CD14-positive monocyte (primary cell): ENCODE results near the gene GRN. TPM values are rescaled to one million over a fixed set of nuclear protein-coding genes. Genes with fewer than 3 reads are reported as not detected.
A peak's percentile ranks its signal among the peaks of the same experiment; 100 is the strongest.

Experiments used
- DNase-seq, 3 donors: peaks; one replicate each; pipeline ENCODE4 v3.0.0-alpha.2; 2011 to 2022
- H2AFZ ChIP-seq: 2 replicates; pipeline ENCODE4 v1.6.0; 2012; ENCODE audit warnings: mild to moderate bottlenecking, low read depth, low read length, inconsistent platforms; ENCODE audit not compliant: insufficient read depth, poor library complexity, severe bottlenecking
- H3K27ac ChIP-seq, 2 donors: 1 replicate in 1 of 2; 2 replicates in 1 of 2; pipeline ENCODE4 v1.5.1; 2012 to 2013; ENCODE audit warnings: low read length in 2 of 2, control low read depth in 1 of 2, inconsistent platforms in 1 of 2, low read depth in 1 of 2, mild to moderate bottlenecking in 1 of 2
- H3K27me3 ChIP-seq, 2 donors: one replicate each; pipeline versions ENCODE4 v1.6.0 to v1.6.1; 2011 to 2013; ENCODE audit warnings: low read length in 2 of 2; ENCODE audit not compliant: control insufficient read depth in 2 of 2, insufficient read depth in 2 of 2
- H3K36me3 ChIP-seq, 2 donors: replicated peaks in 1 of 2; 1 replicate in 1 of 2; 2 replicates in 1 of 2; pipeline versions ENCODE4 v1.5.1 to v1.6.1; 2012 to 2013; ENCODE audit warnings: low read length in 2 of 2, control low read depth in 1 of 2, inconsistent platforms in 1 of 2, mild to moderate bottlenecking in 1 of 2; ENCODE audit not compliant: insufficient read depth in 2 of 2, control insufficient read depth in 1 of 2
- H3K4me1 ChIP-seq, 2 donors: 1 replicate in 1 of 2; 2 replicates in 1 of 2; pipeline versions ENCODE4 v1.5.1 to v1.6.1; 2012 to 2013; ENCODE audit warnings: low read length in 2 of 2, control low read depth in 1 of 2, inconsistent platforms in 1 of 2, mild to moderate bottlenecking in 1 of 2, moderate library complexity in 1 of 2; ENCODE audit not compliant: insufficient read depth in 2 of 2, control insufficient read depth in 1 of 2
- H3K4me2 ChIP-seq: replicated peaks from 2 replicates; pipeline ENCODE3; 2012; ENCODE audit warnings: low read length, moderate library complexity, mild to moderate bottlenecking; ENCODE audit not compliant: poor library complexity, severe bottlenecking; ENCODE audit errors: extremely low read depth
- H3K4me3 ChIP-seq, 3 experiments: fragments of 200-600 bp in 1 of 3; sonication (generic) in 1 of 3; replicated peaks in 1 of 3; 1 replicate in 2 of 3; 2 replicates in 1 of 3; pipeline ENCODE4 v1.5.1; 2011 to 2013; ENCODE audit warnings: low read length in 3 of 3, mild to moderate bottlenecking in 3 of 3, control low read depth in 2 of 3, low read depth in 2 of 3, inconsistent platforms in 1 of 3, moderate library complexity in 1 of 3
- H3K79me2 ChIP-seq: 2 replicates; pipeline ENCODE4 v1.6.0; 2012; ENCODE audit warnings: mild to moderate bottlenecking, control low read depth, inconsistent platforms, low read length, moderate library complexity; ENCODE audit not compliant: insufficient read depth
- H3K9ac ChIP-seq: 2 replicates; pipeline ENCODE4 v1.6.0; 2017; ENCODE audit warnings: low read length, mild to moderate bottlenecking; ENCODE audit not compliant: insufficient read depth, poor library complexity, severe bottlenecking
- H3K9me3 ChIP-seq, 2 donors: replicated peaks in 1 of 2; 1 replicate in 1 of 2; 2 replicates in 1 of 2; pipeline versions ENCODE4 v1.5.1 to v1.6.1; 2012 to 2013; ENCODE audit warnings: low read length in 2 of 2, control low read depth in 1 of 2; ENCODE audit not compliant: control insufficient read depth in 1 of 2, insufficient read depth in 1 of 2
- H4K20me1 ChIP-seq: 2 replicates; pipeline ENCODE4 v1.6.0; 2012; ENCODE audit warnings: mild to moderate bottlenecking, low read length, control low read depth, moderate library complexity; ENCODE audit not compliant: insufficient read depth
- H3K27ac Mint-ChIP-seq, 7 donors: one replicate each; pipeline ENCODE4 v1.8.0; 2020; ENCODE audit warnings: mild to moderate bottlenecking in 7 of 7, mixed read lengths in 7 of 7, moderate library complexity in 6 of 7, inconsistent platforms in 2 of 7
- H3K27me3 Mint-ChIP-seq, 3 donors: one replicate each; pipeline ENCODE4 v1.8.0; 2021 to 2022; ENCODE audit warnings: low read depth in 3 of 3, mild to moderate bottlenecking in 3 of 3, mixed read lengths in 3 of 3, moderate library complexity in 3 of 3, inconsistent platforms in 1 of 3
- H3K36me3 Mint-ChIP-seq, 2 donors: one replicate each; pipeline ENCODE4 v1.8.0; 2020; ENCODE audit warnings: mixed read lengths in 2 of 2, inconsistent platforms in 1 of 2, mild to moderate bottlenecking in 1 of 2
- H3K4me1 Mint-ChIP-seq: one replicate; pipeline ENCODE4 v1.8.0; 2020; ENCODE audit warnings: mild to moderate bottlenecking, mixed read lengths
- H3K4me3 Mint-ChIP-seq, 2 donors: one replicate each; pipeline ENCODE4 v1.8.0; 2020; ENCODE audit warnings: mild to moderate bottlenecking in 2 of 2, mixed read lengths in 2 of 2, moderate library complexity in 1 of 2
- H3K9me3 Mint-ChIP-seq, 7 donors: one replicate each; pipeline ENCODE4 v1.8.0; 2020 to 2022; ENCODE audit warnings: mixed read lengths in 7 of 7, mild to moderate bottlenecking in 6 of 7, moderate library complexity in 6 of 7, inconsistent platforms in 2 of 7
- WGBS: methylation state at CpG from one replicate; pipeline ENCODE4 v1.1.5; 2013; ENCODE audit warnings: missing lambda C conversion rate; ENCODE audit not compliant: insufficient coverage; 5-methylcytosine and 5-hydroxymethylcytosine counted together
- intact Hi-C, 2 donors: fragments of 100-400 bp; cut with micrococcal nuclease; formaldehyde crosslinking; loops; one replicate each; pipeline versions ENCODE4 v1.15.0 to v1.15.1; 2023
- polyA plus RNA-seq, 3 donors: library from polyadenylated mRNA; depleted of rRNA in 1 of 3; unstranded in 2 of 3; stranded (reverse) in 1 of 3; fragments of 300-500 nt in 2 of 3; fragments of >200 nt in 1 of 3; fragmentation: Illumina TruSeq in 2 of 3; gene quantifications; 1 replicate in 2 of 3; 2 replicates in 1 of 3; pipeline ENCODE4 v1.2.3, GENCODE V29; 2012 to 2021
- TF ChIP-seq, protein P1 (sequence below): fragments of 200-600 bp; IDR thresholded peaks from one replicate; pipeline ENCODE4 v1.8.0; 2022; ENCODE audit warnings: antibody characterized with exemption, mild to moderate bottlenecking

The GRN gene
- polyA plus RNA-seq, 3 donors = 1,303 to 1,960 (median 1,361) TPM

DNA sequence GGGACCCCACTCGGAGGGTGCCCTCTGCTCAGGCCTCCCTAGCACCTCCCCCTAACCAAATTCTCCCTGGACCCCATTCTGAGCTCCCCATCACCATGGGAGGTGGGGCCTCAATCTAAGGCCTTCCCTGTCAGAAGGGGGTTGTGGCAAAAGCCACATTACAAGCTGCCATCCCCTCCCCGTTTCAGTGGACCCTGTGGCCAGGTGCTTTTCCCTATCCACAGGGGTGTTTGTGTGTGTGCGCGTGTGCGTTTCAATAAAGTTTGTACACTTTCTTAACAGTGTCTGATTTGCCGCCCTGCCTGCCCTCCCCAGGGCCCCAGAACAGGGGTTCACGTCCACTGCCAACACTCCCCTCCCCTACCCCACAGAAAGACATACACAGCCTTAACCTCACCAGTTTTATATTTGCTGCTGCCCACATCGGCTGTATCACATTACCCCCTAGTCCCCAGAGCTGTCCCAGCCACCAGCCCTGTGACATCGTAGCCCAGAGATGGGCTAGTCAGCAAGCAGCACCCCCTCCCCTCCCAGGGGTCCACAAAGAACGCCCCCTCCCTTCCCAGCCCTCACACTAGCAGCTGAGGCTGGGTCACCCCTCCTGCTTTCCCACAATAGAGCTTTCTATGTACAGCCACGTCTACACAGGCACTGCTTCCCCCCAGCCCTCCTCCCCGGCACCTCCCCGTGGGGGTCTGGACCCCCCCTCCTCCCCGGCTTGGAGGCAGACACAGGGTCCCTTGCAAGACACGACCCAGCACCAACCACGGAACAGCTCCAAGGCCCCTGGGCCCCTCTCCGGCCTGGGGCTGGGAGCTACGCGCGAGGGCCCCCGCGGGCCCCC, 7.9 kb downstream of the GRN start:
- H4K20me1 ChIP-seq = peaks cover 56% of the 10 kb centered on the region
- H3K27me3 ChIP-seq = peaks cover 0 to 5% of the 10 kb centered on the region in 2 donors
- Mint-ChIP-seq H3K36me3 (peaks cover 44 to 51% of the 10 kb centered on the region in 2 donors), H3K27ac (peak overlapping the region in 1 of 7 donors; percentile 54), H3K4me1 (peaks cover 33% of the 10 kb centered on the region), H3K27me3 (peaks cover 8 to 25% (median 8%) of the 10 kb centered on the region in 3 donors), H3K9me3 (peaks cover 0 to 4% (median 0%) of the 10 kb centered on the region in 7 donors), H3K4me3 (peak overlapping the region; percentile 53 to 65)
- H3K27ac ChIP-seq = no peak overlapping the region
- peak overlapping the region in 1 of 3 experiments; percentile 65 for H3K4me3 ChIP-seq
- peaks cover 27% of the 10 kb centered on the region for H3K79me2 ChIP-seq
- no peak for DNase-seq
- H2AFZ ChIP-seq = no peak overlapping the region
- H3K4me1 ChIP-seq = peaks cover 25 to 54% of the 10 kb centered on the region in 2 donors
- 49% methylated on average over 20 of the region's 22 CpGs for WGBS
- H3K36me3 ChIP-seq = peaks cover 45 to 48% of the 10 kb centered on the region in 2 donors
- intact Hi-C loops = loop anchor here in 1 of 2 donors (5.0 kb wide), 1 partner anchor 36 kb away; no protein-coding TSS in a partner anchor
- peak overlapping the region; percentile 76 for H3K4me2 ChIP-seq
- TF ChIP-seq, protein P1, sequence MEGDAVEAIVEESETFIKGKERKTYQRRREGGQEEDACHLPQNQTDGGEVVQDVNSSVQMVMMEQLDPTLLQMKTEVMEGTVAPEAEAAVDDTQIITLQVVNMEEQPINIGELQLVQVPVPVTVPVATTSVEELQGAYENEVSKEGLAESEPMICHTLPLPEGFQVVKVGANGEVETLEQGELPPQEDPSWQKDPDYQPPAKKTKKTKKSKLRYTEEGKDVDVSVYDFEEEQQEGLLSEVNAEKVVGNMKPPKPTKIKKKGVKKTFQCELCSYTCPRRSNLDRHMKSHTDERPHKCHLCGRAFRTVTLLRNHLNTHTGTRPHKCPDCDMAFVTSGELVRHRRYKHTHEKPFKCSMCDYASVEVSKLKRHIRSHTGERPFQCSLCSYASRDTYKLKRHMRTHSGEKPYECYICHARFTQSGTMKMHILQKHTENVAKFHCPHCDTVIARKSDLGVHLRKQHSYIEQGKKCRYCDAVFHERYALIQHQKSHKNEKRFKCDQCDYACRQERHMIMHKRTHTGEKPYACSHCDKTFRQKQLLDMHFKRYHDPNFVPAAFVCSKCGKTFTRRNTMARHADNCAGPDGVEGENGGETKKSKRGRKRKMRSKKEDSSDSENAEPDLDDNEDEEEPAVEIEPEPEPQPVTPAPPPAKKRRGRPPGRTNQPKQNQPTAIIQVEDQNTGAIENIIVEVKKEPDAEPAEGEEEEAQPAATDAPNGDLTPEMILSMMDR = no peak
- no peaks in the 10 kb centered on the region for H3K9me3 ChIP-seq
- H3K9ac ChIP-seq = peak overlapping the region; percentile 15

DNA sequence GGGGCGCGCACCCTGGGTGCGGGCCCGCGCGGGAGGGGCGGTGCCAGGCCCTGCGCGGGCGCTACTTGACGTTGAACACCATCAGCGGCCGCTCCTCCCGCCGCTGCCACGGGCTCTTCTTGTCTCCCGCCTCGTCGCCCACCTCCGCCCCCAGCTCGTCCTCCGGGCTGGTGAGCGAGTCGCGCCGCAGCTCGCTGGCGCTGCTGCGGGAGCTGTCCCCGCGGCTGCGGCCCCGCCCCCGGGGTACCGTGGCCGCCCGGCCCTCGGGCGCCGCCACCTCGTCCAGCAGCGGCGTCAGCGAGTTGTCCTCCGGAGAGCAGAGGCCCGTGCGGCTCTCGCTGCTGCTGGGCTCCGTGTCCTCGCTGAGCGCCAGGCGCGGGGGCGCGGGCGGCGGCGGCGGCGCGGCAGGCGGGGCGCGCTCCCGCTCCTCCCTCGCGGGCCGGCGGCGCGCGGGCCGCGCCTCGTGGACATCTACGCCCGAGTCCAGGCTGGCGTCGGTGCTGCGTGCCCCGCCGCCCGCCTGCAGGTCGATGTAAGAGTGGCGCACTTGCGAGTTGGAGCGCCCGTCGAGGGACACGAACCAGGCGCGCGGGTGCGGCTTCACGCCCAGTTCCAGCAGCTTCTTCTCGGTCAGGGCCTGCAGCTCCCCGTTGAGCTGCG, 8.7 kb downstream of the GRN start:
- Mint-ChIP-seq H3K9me3 (peaks cover 0 to 4% (median 0%) of the 10 kb centered on the region in 7 donors), H3K4me3 (peak overlapping the region; percentile 66 to 69), H3K27me3 (peaks cover 8 to 29% (median 8%) of the 10 kb centered on the region in 3 donors), H3K4me1 (peaks cover 26% of the 10 kb centered on the region), H3K36me3 (peaks cover 38 to 45% of the 10 kb centered on the region in 2 donors), H3K27ac (no peak overlapping the region)
- 18% methylated on average over 97 of the region's 98 CpGs for WGBS
- peak overlapping the region; percentile 15 for H3K9ac ChIP-seq
- H3K4me1 ChIP-seq = peaks cover 18 to 46% of the 10 kb centered on the region in 2 donors
- no peak overlapping the region for H3K27ac ChIP-seq
- H2AFZ ChIP-seq = no peak overlapping the region
- TF ChIP-seq, protein P1 = no peak
- peaks cover 0 to 5% of the 10 kb centered on the region in 2 donors for H3K27me3 ChIP-seq
- peak overlapping the region; percentile 76 for H3K4me2 ChIP-seq
- H4K20me1 ChIP-seq = peaks cover 49% of the 10 kb centered on the region
- no peaks in the 10 kb centered on the region for H3K9me3 ChIP-seq
- intact Hi-C loops = loop anchor here in 1 of 2 donors (5.0 kb wide), 1 partner anchor 37 kb away; no protein-coding TSS in a partner anchor
- H3K4me3 ChIP-seq = peak overlapping the region in 1 of 3 experiments; percentile 65
- peaks cover 44 to 46% of the 10 kb centered on the region in 2 donors for H3K36me3 ChIP-seq
- peak in 1 of 3 donors; percentile 30 for DNase-seq
- peaks cover 19% of the 10 kb centered on the region for H3K79me2 ChIP-seq
